Measurements from ENCODE around the gene ZNF446.

- TF ChIP-seq CTCF (conservative IDR thresholded peaks at IDR 0.05; ENCODE audit: low read depth, low read length): no peak
- no peak for TF ChIP-seq EZH2phosphoT487 (IDR thresholded peaks at IDR 0.05; ENCODE audit: borderline replicate concordance, low read length)
Measured at GRCh38 chr19:58513213-58513693, 37.1 kb downstream of the ZNF446 start.
